ENCODE measurements around the gene GABRA5. TPM values are rescaled to one million over a fixed set of nuclear protein-coding genes. Genes with fewer than 3 reads are reported as not detected.

The GABRA5 gene
- total and polyA plus RNA-seq, 2 of the 4 experiments (the other 2 are of a cell fraction), result 4.0 to 7.3 TPM

GRCh38 chr15:26841941-26842340 lies 24.9 kb upstream of the GABRA5 start:
- Histone ChIP-seq H3K4me2 (ENCODE audit: low read depth, low read length) (no peak overlapping the region), H4K5ac (ENCODE audit: low read depth, low read length) (no peak overlapping the region), H3K18ac (ENCODE audit: low read depth, low read length) (no peak overlapping the region), H3K36me3 (ENCODE audit: control insufficient read depth, insufficient read depth, low read length) (no peaks in the 10 kb centered on the region), H4K91ac (ENCODE audit: insufficient read depth, low read depth, low read length) (no peak overlapping the region), H3K14ac (replicated peaks; ENCODE audit: low read depth, low read length) (no peak overlapping the region), H2AK5ac (ENCODE audit: low read depth, low read length) (no peak overlapping the region), H3K27me3 (ENCODE audit: control insufficient read depth, insufficient read depth, low read length) (no peaks in the 10 kb centered on the region), H3K4ac (ENCODE audit: low read depth, low read length) (no peak overlapping the region), H2BK15ac (ENCODE audit: low read depth, low read length) (no peak overlapping the region), H2BK120ac (ENCODE audit: low read depth, low read length) (no peak overlapping the region), H3K9me3 (ENCODE audit: control insufficient read depth, insufficient read depth, low read length) (peaks cover 5% of the 10 kb centered on the region; the same call in 1 of the 2 replicates), H3K4me3 (ENCODE audit: insufficient read depth, low read depth, low read length) (no peak overlapping the region), H3K27ac (ENCODE audit: insufficient read depth, low read length) (no peak overlapping the region), H3K4me1 (ENCODE audit: control insufficient read depth, insufficient read depth, low read length) (no peaks in the 10 kb centered on the region), H3K9me1 (ENCODE audit: insufficient read depth, low read length) (no peaks in the 10 kb centered on the region), H3K23ac (ENCODE audit: low read depth, low read length) (no peak overlapping the region), H2AFZ (replicated peaks; ENCODE audit: low read length, poor library complexity) (no peak overlapping the region), H4K8ac (ENCODE audit: low read depth in 2 of 2, low read length in 2 of 2) (no peak overlapping the region), H3K9ac (ENCODE audit: low read depth, low read length) (no peak overlapping the region), H3K56ac (ENCODE audit: extremely low read depth, insufficient read depth, low read length) (no peak overlapping the region), H4K20me1 (ENCODE audit: insufficient read depth, low read length) (no peaks in the 10 kb centered on the region), H2BK20ac (ENCODE audit: low read depth, low read length) (no peak overlapping the region), H2BK5ac (ENCODE audit: low read depth, low read length, poor library complexity, severe bottlenecking) (no peak overlapping the region), H2AK9ac (replicated peaks; ENCODE audit: low read depth, low read length, poor library complexity) (no peak overlapping the region), H3K79me1 (ENCODE audit: low read depth in 1 of 2, low read length in 2 of 2) (no peaks in the 10 kb centered on the region)
- ChIA-PET POLR2A (ENCODE audit: unreplicated experiment) (no interaction called here), CTCF (no interaction called here)
- WGBS, 2 experiments (ENCODE audit: extremely low coverage in 2 of 2, insufficient read length in 1 of 2), result 50% methylated on average over 2 of the region's 12 CpGs; no CpG with 5 or more reads in 1 of the 2 experiments
- dilution Hi-C loops (cut with HindIII; ENCODE audit: low sequenced_read_pairs, unreplicated experiment), result no loop called here
- TF ChIP-seq SMC3 (IDR thresholded peaks at IDR 0.05; ENCODE audit: low read depth, low read length), result no peak
- no peak for TF ChIP-seq POLR2A (IDR thresholded peaks at IDR 0.05; ENCODE audit: low read depth, low read length)
- intact Hi-C loops (cut with micrococcal nuclease), result no loop called here
- no TSS peak for BruUV-seq (replicated peaks)
- ATAC-seq (ENCODE audit: low read depth), result no peak
- in situ Hi-C loops (cut with MboI; ENCODE audit: low sequenced_read_pairs), result no loop called here
- no peak for DNase-seq

Measured in IMR-90 (cell line).